T-cell (primary cell): ENCODE results near the gene PIK3C2G. TPM values are rescaled to one million over a fixed set of nuclear protein-coding genes. Genes with fewer than 3 reads are reported as not detected.

Experiments used
- ATAC-seq, 4 experiments: fragments of 200-7000 bp in 3 of 4; fragments of 150-1000 bp in 1 of 4; cut with Tn5 transposase; replicated peaks in 1 of 4; 1 replicate in 3 of 4; 2 replicates in 1 of 4; pipeline ENCODE4 v1.10.0; 2021; ENCODE audit warnings: moderate library complexity in 3 of 4, mild to moderate bottlenecking in 2 of 4, moderate number of reproducible peaks in 1 of 4
- CTCF ChIA-PET, 2 donors: fragments of 300-600 bp; sonication (Branson Sonifier 250); formaldehyde crosslinking; loops; one replicate each; lab custom pipeline; 2022; ENCODE audit warnings: antibody characterized with exemption in 2 of 2; lab: Charles Lee
- POLR2A ChIA-PET, 2 donors: fragments of 300-600 bp; sonication (Branson Sonifier 250); formaldehyde crosslinking; loops; one replicate each; lab custom pipeline; 2022; ENCODE audit warnings: antibody characterized with exemption in 2 of 2; lab: Charles Lee
- DNase-seq, 35 experiments: peaks; one replicate each; pipeline versions ENCODE4 v3.0.0 to v3.0.0-alpha.2; 2013 to 2023
- H3K27ac ChIP-seq: one replicate; pipeline ENCODE4 v1.5.1; 2013; ENCODE audit warnings: low read length
- H3K27me3 ChIP-seq, 2 experiments: replicated peaks in 1 of 2; 1 replicate in 1 of 2; 2 replicates in 1 of 2; pipeline versions ENCODE4 v1.6.1 to v1.7.0; 2013; ENCODE audit warnings: low read length in 1 of 2, mixed read lengths in 1 of 2; ENCODE audit not compliant: control insufficient read depth in 2 of 2, insufficient read depth in 2 of 2; ENCODE audit errors: extremely low read depth in 1 of 2
- H3K36me3 ChIP-seq, 2 donors: 1 replicate in 1 of 2; 2 replicates in 1 of 2; pipeline versions ENCODE4 v1.6.1 to v1.7.0; 2013; ENCODE audit warnings: low read length in 1 of 2; ENCODE audit not compliant: control insufficient read depth in 2 of 2, insufficient read depth in 1 of 2; ENCODE audit errors: extremely low read depth in 1 of 2
- H3K4me1 ChIP-seq, 2 experiments: 1 replicate in 1 of 2; 2 replicates in 1 of 2; pipeline versions ENCODE4 v1.6.1 to v1.7.0; 2013; ENCODE audit warnings: low read length in 2 of 2, mixed read lengths in 1 of 2; ENCODE audit not compliant: insufficient read depth in 2 of 2, control insufficient read depth in 1 of 2; ENCODE audit errors: extremely low read depth in 1 of 2
- H3K4me3 ChIP-seq, 2 donors: 1 replicate in 1 of 2; 2 replicates in 1 of 2; pipeline versions ENCODE4 v1.5.1 to v1.7.0; 2013; ENCODE audit warnings: mild to moderate bottlenecking in 2 of 2, low read length in 1 of 2, moderate library complexity in 1 of 2; ENCODE audit not compliant: control insufficient read depth in 1 of 2; ENCODE audit errors: extremely low read depth in 1 of 2
- H3K9me3 ChIP-seq: 2 replicates; pipeline ENCODE4 v1.7.0; 2013
- H3K27ac Mint-ChIP-seq, 2 donors: one replicate each; pipeline ENCODE4 v1.8.0; 2020 to 2021; ENCODE audit warnings: mild to moderate bottlenecking in 2 of 2, mixed read lengths in 2 of 2
- H3K27me3 Mint-ChIP-seq, 2 donors: one replicate each; pipeline ENCODE4 v1.8.0; 2021 to 2022; ENCODE audit warnings: mixed read lengths in 2 of 2
- H3K36me3 Mint-ChIP-seq: one replicate; pipeline ENCODE4 v1.8.0; 2021; ENCODE audit warnings: mixed read lengths
- H3K4me1 Mint-ChIP-seq, 3 donors: one replicate each; pipeline ENCODE4 v1.8.0; 2020 to 2022; ENCODE audit warnings: mixed read lengths in 3 of 3, mild to moderate bottlenecking in 1 of 3
- H3K4me3 Mint-ChIP-seq, 3 donors: one replicate each; pipeline ENCODE4 v1.8.0; 2020 to 2022; ENCODE audit warnings: mild to moderate bottlenecking in 3 of 3, mixed read lengths in 3 of 3, moderate library complexity in 3 of 3
- H3K9me3 Mint-ChIP-seq, 3 donors: one replicate each; pipeline ENCODE4 v1.8.0; 2020 to 2022; ENCODE audit warnings: mixed read lengths in 3 of 3
- WGBS: methylation state at CpG from one replicate; pipeline ENCODE4 v1.1.5; 2013; ENCODE audit warnings: missing lambda C conversion rate; ENCODE audit not compliant: insufficient coverage; 5-methylcytosine and 5-hydroxymethylcytosine counted together
- total RNA-seq, 35 experiments: library from RNA in 6 of 35; stranded (reverse) in 6 of 35; fragments of 120-200 nt in 1 of 35; gene quantifications; one replicate each; pipeline versions ENCODE4 v1.2.1 to v1.2.4 and lab custom pipeline; 2013 to 2026

PIK3C2G gene
- total RNA-seq, 5 donors from 2014 or later (not counting 1 experiment from before 2014, with no cell fraction given): not detected

GRCh38 chr12:18340186-18340585, 78.9 kb downstream of the PIK3C2G start:
- H3K36me3 ChIP-seq: no peaks in the 10 kb centered on the region
- POLR2A ChIA-PET: interaction anchor here in 1 of 2 donors (0.6 kb wide), 1 partner anchor 8 kb away, joined by 3 read pairs; no protein-coding TSS in a partner anchor
- no peak overlapping the region for H3K27ac ChIP-seq
- WGBS: 100% methylated on average over 1 of the region's 3 CpGs
- DNase-seq: no peak
- no peak overlapping the region for H3K4me3 Mint-ChIP-seq
- CTCF ChIA-PET: no interaction called here
- no peak overlapping the region for H3K27ac Mint-ChIP-seq
- H3K4me1 ChIP-seq: no peaks in the 10 kb centered on the region
- no peaks in the 10 kb centered on the region for H3K9me3 ChIP-seq
- H3K4me3 ChIP-seq: no peak overlapping the region
- no peaks in the 10 kb centered on the region for H3K27me3 Mint-ChIP-seq
- ATAC-seq: no peak
- no peaks in the 10 kb centered on the region for H3K4me1 Mint-ChIP-seq
- no peaks in the 10 kb centered on the region for H3K27me3 ChIP-seq
- H3K36me3 Mint-ChIP-seq: no peaks in the 10 kb centered on the region
- H3K9me3 Mint-ChIP-seq: no peaks in the 10 kb centered on the region

GRCh38 chr12:18340786-18341185, 79.5 kb downstream of the PIK3C2G start:
- H3K27me3 Mint-ChIP-seq: no peaks in the 10 kb centered on the region
- H3K27me3 ChIP-seq: no peaks in the 10 kb centered on the region
- H3K4me3 ChIP-seq: no peak overlapping the region
- POLR2A ChIA-PET: no interaction called here
- no peak for DNase-seq
- no peak overlapping the region for H3K4me3 Mint-ChIP-seq
- ATAC-seq: no peak
- no peaks in the 10 kb centered on the region for H3K36me3 ChIP-seq
- 100% methylated on average over 2 of the region's 7 CpGs for WGBS
- CTCF ChIA-PET: no interaction called here
- no peak overlapping the region for H3K27ac Mint-ChIP-seq
- no peaks in the 10 kb centered on the region for H3K4me1 Mint-ChIP-seq
- H3K9me3 Mint-ChIP-seq: no peaks in the 10 kb centered on the region
- H3K9me3 ChIP-seq: no peaks in the 10 kb centered on the region
- H3K4me1 ChIP-seq: no peaks in the 10 kb centered on the region
- no peaks in the 10 kb centered on the region for H3K36me3 Mint-ChIP-seq
- H3K27ac ChIP-seq: no peak overlapping the region

GRCh38 chr12:18343708-18344107, 82.4 kb downstream of the PIK3C2G start:
- Mint-ChIP-seq H3K4me1 (no peaks in the 10 kb centered on the region), H3K36me3 (no peaks in the 10 kb centered on the region), H3K27me3 (no peaks in the 10 kb centered on the region), H3K9me3 (peaks cover 0 to 1% (median 0%) of the 10 kb centered on the region in 3 donors), H3K27ac (no peak overlapping the region), H3K4me3 (no peak overlapping the region)
- Histone ChIP-seq H3K36me3 (no peaks in the 10 kb centered on the region), H3K27me3 (no peaks in the 10 kb centered on the region), H3K27ac (no peak overlapping the region), H3K9me3 (no peaks in the 10 kb centered on the region), H3K4me1 (no peaks in the 10 kb centered on the region), H3K4me3 (no peak overlapping the region)
- CTCF ChIA-PET: no interaction called here
- ATAC-seq (no peak), DNase-seq (no peak)
- no CpG with 5 or more reads among the region's 4 CpGs for WGBS
- POLR2A ChIA-PET: no interaction called here

- peaks cover 0 to 6% (median 0%) of the 10 kb centered on the region in 3 donors for H3K9me3 Mint-ChIP-seq
- Histone ChIP-seq H3K36me3 (no peaks in the 10 kb centered on the region), H3K27ac (no peak overlapping the region), H3K27me3 (no peaks in the 10 kb centered on the region), H3K9me3 (no peaks in the 10 kb centered on the region), H3K4me1 (no peaks in the 10 kb centered on the region), H3K4me3 (no peak overlapping the region)
- 100% methylated on average over 1 of the region's 3 CpGs for WGBS
- H3K27me3 Mint-ChIP-seq: no peaks in the 10 kb centered on the region
- H3K27ac Mint-ChIP-seq: no peak overlapping the region
- H3K4me3 Mint-ChIP-seq: no peak overlapping the region
- no peaks in the 10 kb centered on the region for H3K36me3 Mint-ChIP-seq
- ATAC-seq (no peak), DNase-seq (no peak)
- ChIA-PET POLR2A (interaction anchor here in 1 of 2 donors (0.6 kb wide), 1 partner anchor 117 kb away, joined by 3 read pairs; no protein-coding TSS in a partner anchor), CTCF (no interaction called here)
- no peaks in the 10 kb centered on the region for H3K4me1 Mint-ChIP-seq
Observed at GRCh38 chr12:18345021-18345735, 83.9 kb downstream of the PIK3C2G start.

GRCh38 chr12:18352312-18352711, 91.0 kb downstream of the PIK3C2G start:
- ATAC-seq (no peak), DNase-seq (no peak)
- H3K4me1 ChIP-seq: no peaks in the 10 kb centered on the region
- no peaks in the 10 kb centered on the region for H3K27me3 ChIP-seq
- Mint-ChIP-seq H3K9me3 (peaks cover 3 to 10% (median 5%) of the 10 kb centered on the region in 3 donors), H3K27ac (no peak overlapping the region), H3K27me3 (no peaks in the 10 kb centered on the region), H3K4me1 (no peaks in the 10 kb centered on the region), H3K4me3 (no peak overlapping the region), H3K36me3 (no peaks in the 10 kb centered on the region)
- ChIA-PET POLR2A (no interaction called here), CTCF (no interaction called here)
- no peaks in the 10 kb centered on the region for H3K36me3 ChIP-seq
- no peaks in the 10 kb centered on the region for H3K9me3 ChIP-seq
- no peak overlapping the region for H3K4me3 ChIP-seq
- WGBS: 93% methylated on average over 4 of the region's 5 CpGs
- no peak overlapping the region for H3K27ac ChIP-seq

- H3K4me3 Mint-ChIP-seq: no peak overlapping the region
- no CpG with 5 or more reads among the region's 5 CpGs for WGBS
Observed at GRCh38 chr12:18355429-18355828, 94.1 kb downstream of the PIK3C2G start.

More at GRCh38 chr12:18355429-18355828, 94.1 kb downstream of the PIK3C2G start:
- no peaks in the 10 kb centered on the region for H3K4me1 Mint-ChIP-seq
- H3K36me3 Mint-ChIP-seq: no peaks in the 10 kb centered on the region
- DNase-seq (no peak), ATAC-seq (no peak)
- no peak overlapping the region for H3K4me3 ChIP-seq
- no peaks in the 10 kb centered on the region for H3K36me3 ChIP-seq
- H3K27me3 Mint-ChIP-seq: no peaks in the 10 kb centered on the region
- no peaks in the 10 kb centered on the region for H3K27me3 ChIP-seq
- no peaks in the 10 kb centered on the region for H3K9me3 ChIP-seq
- H3K9me3 Mint-ChIP-seq: peaks cover 3 to 14% (median 12%) of the 10 kb centered on the region in 3 donors
- H3K4me1 ChIP-seq: no peaks in the 10 kb centered on the region
- CTCF ChIA-PET: no interaction called here
- POLR2A ChIA-PET: no interaction called here
- no peak overlapping the region for H3K27ac ChIP-seq
- no peak overlapping the region for H3K27ac Mint-ChIP-seq
